ENCODE results near the gene ANKRD65.
A peak's percentile ranks its signal among the peaks of the same experiment; 100 is the strongest.
"Not testable (repeated sequence)": the region's sequence is repeated elsewhere in the genome, so short reads cannot be mapped to it uniquely, and the experiment has no call there.

The ANKRD65 gene

DNA sequence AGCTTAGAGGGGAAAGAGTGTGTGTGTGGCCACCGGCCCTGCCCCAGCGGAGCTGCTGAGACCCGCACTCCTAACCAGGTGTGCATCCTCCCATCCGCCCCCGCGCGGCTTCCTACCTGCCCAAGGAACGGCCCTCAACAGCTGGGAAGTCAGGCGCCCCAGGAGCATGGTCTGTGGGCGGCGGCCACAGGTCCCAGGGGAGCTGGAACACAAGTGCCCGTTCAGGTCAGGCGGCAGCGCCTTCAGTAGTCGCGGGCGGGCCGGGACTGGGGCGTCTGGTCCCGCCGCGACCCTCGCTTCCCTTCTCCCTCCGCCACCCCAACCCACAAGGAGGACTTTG, 46.5 kb downstream of the ANKRD65 start:
- Mint-ChIP-seq H3K9me3 (no peaks in the 10 kb centered on the region), H3K36me3 (ENCODE audit: low read depth) (peaks cover 16% of the 10 kb centered on the region), H3K27ac (peak overlapping the region; percentile 70), H3K4me1 (ENCODE audit: low read depth) (peaks cover 27% of the 10 kb centered on the region), H3K4me3 (peak overlapping the region; percentile 83), H3K27me3 (ENCODE audit: low read depth) (no peaks in the 10 kb centered on the region)
- DNase-seq (ENCODE audit: low spot score), result no peak

DNA sequence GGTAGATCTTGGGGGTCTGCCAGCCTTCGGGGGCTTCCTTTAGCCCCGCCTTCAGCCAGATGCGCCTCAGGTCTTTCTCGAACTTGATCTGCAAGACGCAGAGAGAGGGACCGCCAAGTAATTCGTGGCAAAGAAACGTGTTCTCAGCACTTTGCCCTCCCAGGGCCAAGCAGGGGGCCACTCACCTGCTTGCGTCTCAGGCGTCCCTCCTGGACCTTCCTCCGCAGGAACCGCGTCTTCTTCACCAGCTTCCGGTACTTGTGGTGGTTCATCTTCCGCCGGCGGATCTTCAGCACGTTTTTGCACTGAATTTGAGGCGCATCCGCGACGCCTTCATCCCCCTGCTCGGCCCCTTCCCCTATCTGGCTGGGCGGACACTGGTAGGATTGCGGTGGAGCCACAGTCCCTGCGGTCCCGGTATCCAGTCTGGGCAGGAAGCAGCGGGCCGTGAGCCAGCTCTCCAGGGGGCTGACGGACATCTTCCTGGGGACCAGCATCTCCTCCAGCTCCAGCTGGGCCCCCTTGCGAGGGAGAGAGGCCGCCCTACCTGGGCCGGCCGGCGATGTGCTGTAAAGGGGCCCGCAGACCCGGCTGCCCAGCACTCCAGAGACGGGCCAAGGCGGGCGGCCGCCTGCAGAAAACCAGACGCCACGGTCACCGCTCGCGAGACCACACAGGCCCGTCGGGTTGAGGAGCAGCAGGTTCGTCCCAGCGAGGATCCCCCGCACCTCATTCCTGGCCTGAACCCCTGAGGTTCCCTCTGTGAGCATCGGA, 47.1 kb downstream of the ANKRD65 start:
- Mint-ChIP-seq H3K9me3 (no peaks in the 10 kb centered on the region), H3K4me1 (ENCODE audit: low read depth) (peaks cover 27% of the 10 kb centered on the region), H3K27me3 (ENCODE audit: low read depth) (no peaks in the 10 kb centered on the region), H3K4me3 (peak overlapping the region; percentile 83), H3K36me3 (ENCODE audit: low read depth) (peaks cover 16% of the 10 kb centered on the region), H3K27ac (peak overlapping the region; percentile 70)
- DNase-seq (ENCODE audit: low spot score), result no peak

DNA sequence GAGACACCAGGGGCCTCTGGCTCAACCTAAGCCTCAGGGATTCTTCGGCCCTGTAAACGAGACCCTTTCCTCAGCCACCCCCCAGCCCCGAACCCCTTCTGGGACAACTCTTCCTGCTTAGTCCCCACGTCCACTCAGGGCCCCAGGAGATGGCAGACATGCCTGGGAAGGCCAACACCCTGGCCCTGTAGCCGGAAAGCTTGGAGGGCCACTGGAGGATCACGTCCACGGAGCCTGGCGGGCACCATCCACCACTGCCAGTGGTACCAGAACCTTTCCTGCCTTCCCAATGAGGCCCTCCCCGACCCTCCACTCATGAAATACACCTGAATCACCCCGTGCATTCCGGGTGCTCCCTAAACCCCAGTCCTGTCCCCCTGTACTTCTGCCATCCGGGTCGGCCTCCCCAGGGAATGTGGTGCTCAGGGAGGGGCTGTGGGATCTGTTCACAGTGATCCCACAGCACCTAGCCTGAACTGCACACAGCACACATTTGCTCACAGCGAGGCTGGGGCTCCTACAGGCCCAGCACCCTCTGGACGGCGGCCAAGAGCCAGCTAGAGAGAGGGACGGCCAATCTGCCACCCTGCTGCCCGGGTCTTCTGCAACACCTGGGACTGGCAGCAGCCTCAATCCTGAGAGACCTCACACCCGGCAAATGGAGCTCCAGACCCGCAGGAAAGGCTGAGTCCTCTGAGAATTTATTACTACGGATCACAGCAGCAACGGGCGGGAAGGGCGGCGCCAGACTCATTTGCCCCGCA, 47.8 kb downstream of the ANKRD65 start:
- Mint-ChIP-seq H3K27ac (peak overlapping the region; percentile 31), H3K27me3 (ENCODE audit: low read depth) (no peaks in the 10 kb centered on the region), H3K4me3 (peak overlapping the region; percentile 83), H3K4me1 (ENCODE audit: low read depth) (peaks cover 28% of the 10 kb centered on the region), H3K9me3 (no peaks in the 10 kb centered on the region), H3K36me3 (ENCODE audit: low read depth) (peaks cover 16% of the 10 kb centered on the region)
- no peak for DNase-seq (ENCODE audit: low spot score)

- Mint-ChIP-seq H3K27ac (peak overlapping the region; percentile 77), H3K36me3 (ENCODE audit: low read depth) (peaks cover 16% of the 10 kb centered on the region), H3K9me3 (no peaks in the 10 kb centered on the region), H3K4me1 (ENCODE audit: low read depth) (peaks cover 29% of the 10 kb centered on the region), H3K4me3 (peak overlapping the region; percentile 72), H3K27me3 (ENCODE audit: low read depth) (no peaks in the 10 kb centered on the region)
- DNase-seq (ENCODE audit: low spot score), result peak; percentile 72
Observed at GRCh38 chr1:1371746-1372711, 49.0 kb downstream of the ANKRD65 start.

DNA sequence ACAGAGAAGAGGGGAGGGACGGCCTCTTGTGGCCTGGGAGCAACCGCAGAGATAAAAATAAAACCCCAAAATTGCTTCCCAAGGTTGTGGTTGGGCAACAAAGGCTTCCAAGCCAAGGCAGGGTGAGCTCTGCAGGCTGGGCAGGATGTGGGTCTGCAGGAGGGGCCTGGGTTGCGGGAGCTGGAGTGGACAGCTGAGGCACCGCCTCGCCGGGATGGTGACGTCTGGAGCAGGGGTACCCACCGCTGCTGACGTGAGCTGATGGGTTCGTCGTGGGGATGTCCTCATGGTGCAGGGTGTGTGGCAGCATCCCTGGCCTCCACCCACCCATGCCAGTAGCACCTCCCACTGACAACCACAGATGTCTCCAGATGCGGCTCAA, 49.7 kb downstream of the ANKRD65 start:
- peak; percentile 58 for DNase-seq (ENCODE audit: low spot score)
- Mint-ChIP-seq H3K36me3 (ENCODE audit: low read depth) (peaks cover 16% of the 10 kb centered on the region), H3K4me3 (peak overlapping the region; percentile 51), H3K27ac (peak overlapping the region; percentile 52), H3K27me3 (ENCODE audit: low read depth) (no peaks in the 10 kb centered on the region), H3K4me1 (ENCODE audit: low read depth) (peaks cover 27% of the 10 kb centered on the region), H3K9me3 (no peaks in the 10 kb centered on the region)

- no peak for DNase-seq (ENCODE audit: low spot score)
- Mint-ChIP-seq H3K9me3 (no peaks in the 10 kb centered on the region), H3K4me3 (no peak overlapping the region), H3K4me1 (ENCODE audit: low read depth) (peaks cover 24% of the 10 kb centered on the region), H3K27me3 (ENCODE audit: low read depth) (no peaks in the 10 kb centered on the region), H3K36me3 (ENCODE audit: low read depth) (peaks cover 16% of the 10 kb centered on the region), H3K27ac (peak overlapping the region; percentile 52)
Observed at GRCh38 chr1:1370771-1371300, 50.2 kb downstream of the ANKRD65 start.

DNA sequence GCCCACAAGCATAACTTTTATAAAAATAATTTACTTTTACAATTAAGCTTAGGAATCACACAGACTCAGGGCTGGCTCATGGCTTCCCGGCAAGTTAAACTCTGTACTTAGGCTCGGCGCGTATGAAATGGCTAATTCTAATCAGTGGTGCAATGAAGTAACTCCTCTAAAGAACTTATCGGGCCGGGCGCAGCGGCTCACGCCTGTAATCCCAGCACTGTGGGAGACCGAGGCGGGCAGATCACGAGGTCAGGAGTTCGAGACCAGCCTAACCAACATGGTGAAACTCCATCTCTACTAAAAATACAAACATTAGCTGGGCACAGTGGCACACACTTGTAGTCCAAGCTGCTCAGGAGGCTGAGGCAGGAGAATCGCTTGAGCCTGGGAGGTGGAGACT, 51.0 kb downstream of the ANKRD65 start:
- peaks cover 24% of the 10 kb centered on the region for H3K4me1 Mint-ChIP-seq (ENCODE audit: low read depth)
- DNase-seq (ENCODE audit: low spot score); H3K27ac Mint-ChIP-seq; H3K9me3 Mint-ChIP-seq; H3K27me3 Mint-ChIP-seq (ENCODE audit: low read depth): not testable (repeated sequence)
- peak overlapping the region; percentile 21 for H3K4me3 Mint-ChIP-seq
- H3K36me3 Mint-ChIP-seq (ENCODE audit: low read depth), result peaks cover 13% of the 10 kb centered on the region

Data from T-helper 2 cell treated with Interferon-gamma antibody and Interleukin-4, amounts not matched to agents 5 μg/mL and 100 μg/mL, for 36 hours (primary cell).